HPDE6-E6E7 (cell line): Measurements from ENCODE around the gene RANBP3.
A peak's percentile ranks its signal among the peaks of the same experiment; 100 is the strongest.
"Not testable (repeated sequence)": the region's sequence is repeated elsewhere in the genome, so short reads cannot be mapped to it uniquely, and the experiment has no call there.

Experiments
- DNase-seq: peaks from one replicate; pipeline ENCODE4 v3.0.0; 2011; ENCODE audit warnings: missing footprints; ENCODE audit errors: extremely low spot score

RANBP3 gene

DNA sequence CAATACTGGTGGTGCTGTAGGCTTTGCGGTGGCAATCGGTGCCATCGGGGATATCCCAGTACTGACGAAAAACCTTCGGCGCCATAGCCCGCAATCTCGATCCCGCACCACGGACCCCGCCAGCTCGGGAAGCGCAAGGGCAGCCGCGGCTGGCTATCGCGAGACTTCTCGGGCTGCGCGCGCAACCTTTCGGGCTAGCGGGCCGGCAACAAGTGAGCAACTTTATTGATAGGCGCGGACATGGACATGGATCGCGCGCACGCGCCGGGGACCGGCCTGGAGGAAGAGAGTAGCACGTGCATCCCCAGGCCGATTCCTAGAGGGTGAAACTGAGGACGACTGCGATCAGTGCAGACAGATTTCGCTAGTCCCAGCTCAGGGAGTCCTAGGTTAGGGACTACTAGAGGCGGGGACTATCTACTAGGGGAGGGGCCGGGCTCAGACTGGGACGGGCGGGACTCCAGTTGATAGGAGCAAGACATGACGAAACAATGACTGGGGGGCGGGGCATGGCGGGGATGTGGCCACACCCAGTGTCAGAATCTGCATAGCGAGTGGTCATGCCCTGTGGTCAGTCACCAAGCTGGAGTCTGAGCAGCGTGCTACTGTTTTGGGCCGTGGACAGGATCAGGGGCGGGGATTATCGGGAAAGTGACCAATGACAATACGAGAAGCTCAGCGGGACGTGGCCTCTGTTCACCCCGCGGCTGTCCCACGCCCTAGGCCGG is 74.2 kb downstream of the RANBP3 start, which contains the start of gene NDUFA11:
NDUFA11 (minus strand) TSS at position 167 of the 728 bp plus-strand sequence; CDS start at position 85, 82 bp downstream.
- DNase-seq: peak; percentile 91

DNA sequence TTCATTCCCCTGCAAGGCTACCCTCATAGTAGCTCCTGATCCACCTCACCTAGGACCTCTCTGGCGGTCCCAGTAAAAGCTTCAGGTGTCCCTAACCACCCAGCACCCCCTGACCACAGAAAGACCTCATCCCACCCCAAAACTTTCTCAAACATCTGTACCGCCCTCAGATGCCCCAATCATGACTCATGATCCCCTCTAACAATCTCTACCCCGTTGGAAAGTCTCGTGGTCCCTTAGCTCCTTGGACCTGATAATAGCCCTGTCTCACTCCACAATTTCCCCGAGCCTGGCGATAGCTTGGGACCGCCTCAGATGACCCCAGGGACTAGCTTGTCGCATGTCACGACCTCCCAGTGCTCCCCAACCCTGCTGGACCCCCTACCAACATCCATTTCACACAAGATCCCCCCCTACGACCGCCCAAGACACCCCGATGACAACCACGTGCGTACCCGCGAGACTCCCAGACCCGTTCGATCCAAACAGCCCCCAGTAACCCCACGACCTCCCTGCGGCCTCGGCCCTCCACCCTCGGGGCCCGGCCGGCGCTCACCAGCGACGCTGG is 74.8 kb downstream of the RANBP3 start:
- no peak for DNase-seq

DNA sequence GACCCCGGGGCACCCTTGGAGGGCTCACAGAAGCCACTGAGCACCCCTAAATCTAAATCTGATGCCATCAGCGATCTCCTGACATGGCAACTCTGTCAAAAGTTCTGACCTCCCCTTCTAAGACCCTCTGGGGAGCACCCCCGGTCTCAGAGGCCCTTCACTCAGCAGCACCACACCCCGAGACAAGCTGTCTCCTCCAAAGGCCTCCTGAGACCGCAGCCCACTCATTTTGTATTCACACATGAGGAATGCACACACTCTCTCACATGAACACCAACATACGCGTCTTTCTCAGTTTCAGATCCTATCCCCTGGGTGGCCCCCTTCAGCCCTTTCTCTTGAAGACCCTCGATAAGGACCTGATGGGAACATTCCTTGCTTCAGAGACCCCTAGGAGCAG is 77.0 kb downstream of the RANBP3 start:
- no peak for DNase-seq

DNA sequence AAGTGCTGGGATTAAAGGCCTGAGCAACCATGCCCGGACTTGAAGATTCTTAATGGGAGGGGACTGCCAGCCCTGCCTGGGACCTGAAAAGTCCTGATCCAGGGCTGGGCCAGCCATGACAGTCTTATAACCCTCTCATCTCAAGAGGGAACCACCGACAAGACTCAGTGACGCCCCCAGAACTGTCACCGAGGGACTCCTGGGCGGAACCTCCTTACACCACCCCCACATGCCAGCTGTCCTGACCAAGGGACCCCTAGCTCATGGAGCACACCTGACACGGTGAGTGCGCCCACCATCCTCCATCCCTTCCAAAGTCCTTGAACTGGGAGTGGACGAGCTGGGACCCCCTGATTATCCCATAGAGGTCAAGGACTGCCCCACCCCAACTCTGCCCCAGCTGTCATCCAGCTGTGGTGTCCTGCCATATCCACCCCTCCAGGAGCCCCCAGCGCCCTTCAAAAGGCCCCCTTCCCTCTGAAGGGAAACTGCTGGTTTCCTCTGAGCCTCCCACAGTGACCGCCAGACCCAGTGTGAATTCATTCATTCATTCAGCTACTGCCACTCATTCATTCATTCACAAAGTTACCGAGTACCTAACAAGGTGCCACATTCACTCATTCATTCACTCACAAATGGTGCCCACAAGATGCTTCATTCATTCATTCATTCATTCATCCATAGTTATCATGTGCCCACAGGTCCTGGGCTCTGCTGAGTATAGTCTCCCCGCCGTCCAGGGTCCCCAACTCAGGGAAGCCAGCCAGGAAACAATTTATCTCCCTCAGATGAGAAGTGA is 78.0 kb downstream of the RANBP3 start:
- DNase-seq: no peak

DNA sequence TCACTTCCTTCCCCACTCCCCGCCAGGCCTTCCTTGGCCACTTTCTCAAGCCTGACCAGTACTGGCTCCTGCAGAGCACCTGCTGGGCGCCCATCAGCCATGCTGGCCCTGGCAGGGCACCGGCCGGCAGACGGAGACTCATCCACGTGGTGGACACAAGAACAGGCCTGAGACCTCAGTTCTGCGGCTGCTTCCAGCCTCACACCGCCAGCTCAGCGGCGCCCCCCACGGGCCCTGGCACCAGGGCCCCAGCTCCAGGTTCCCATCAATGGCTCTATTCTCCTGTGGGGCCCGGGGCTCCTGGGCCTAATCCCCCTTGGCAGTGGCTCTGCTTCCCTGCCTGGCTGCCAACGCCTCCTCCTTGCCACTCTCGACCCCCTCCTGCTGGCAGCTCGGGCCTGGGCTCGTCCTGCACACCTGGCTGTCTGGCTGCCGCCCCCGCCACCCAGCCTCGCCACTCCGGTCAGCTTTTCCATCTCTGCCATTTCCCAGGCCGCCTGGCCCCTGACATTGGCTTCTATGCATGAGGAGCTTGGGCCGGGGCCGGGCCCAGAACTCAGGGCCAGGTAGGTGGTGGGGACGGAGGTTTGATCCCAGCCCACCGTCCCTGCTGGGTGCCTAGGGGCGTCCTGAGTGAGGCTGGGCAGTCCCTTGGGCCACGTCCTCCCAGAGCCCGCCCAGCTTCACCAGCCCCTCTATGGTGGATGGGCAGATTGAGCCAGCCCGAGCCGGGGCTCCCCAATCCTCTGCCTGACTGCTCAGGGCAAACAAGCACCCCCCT is 80.6 kb downstream of the RANBP3 start:
- DNase-seq: no peak

- DNase-seq: no peak
These were observed 81.4 kb downstream of the RANBP3 start for GRCh38 chr19:5896365-5897076.

GRCh38 chr19:5895890-5896289 is 82.0 kb downstream of the RANBP3 start:
- no peak for DNase-seq

DNA sequence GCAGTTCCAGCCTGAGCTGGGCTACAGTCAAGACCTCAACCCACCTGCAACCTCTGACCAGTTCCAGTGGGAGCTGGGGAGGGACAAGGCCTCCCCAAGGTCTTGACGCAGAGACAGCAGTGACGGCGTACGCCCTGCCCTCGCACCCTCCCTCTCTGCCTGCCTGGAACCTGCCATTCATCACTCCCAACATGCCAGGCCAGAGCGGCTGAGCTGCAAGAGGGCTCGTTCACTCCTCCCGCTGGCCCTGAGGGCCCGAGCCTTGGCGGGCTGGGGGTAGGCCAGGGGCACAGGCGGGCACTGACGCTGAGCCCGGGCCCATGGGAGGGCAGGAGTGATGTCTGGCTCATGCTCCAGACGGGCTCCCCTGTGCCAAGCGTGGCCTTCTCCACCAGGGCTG is 82.5 kb downstream of the RANBP3 start:
- DNase-seq: no peak

GRCh38 chr19:5894704-5895349 is 83.1 kb downstream of the RANBP3 start:
- DNase-seq: no peak

GRCh38 chr19:5893907-5894703 is 83.8 kb downstream of the RANBP3 start:
- DNase-seq: no peak

DNA sequence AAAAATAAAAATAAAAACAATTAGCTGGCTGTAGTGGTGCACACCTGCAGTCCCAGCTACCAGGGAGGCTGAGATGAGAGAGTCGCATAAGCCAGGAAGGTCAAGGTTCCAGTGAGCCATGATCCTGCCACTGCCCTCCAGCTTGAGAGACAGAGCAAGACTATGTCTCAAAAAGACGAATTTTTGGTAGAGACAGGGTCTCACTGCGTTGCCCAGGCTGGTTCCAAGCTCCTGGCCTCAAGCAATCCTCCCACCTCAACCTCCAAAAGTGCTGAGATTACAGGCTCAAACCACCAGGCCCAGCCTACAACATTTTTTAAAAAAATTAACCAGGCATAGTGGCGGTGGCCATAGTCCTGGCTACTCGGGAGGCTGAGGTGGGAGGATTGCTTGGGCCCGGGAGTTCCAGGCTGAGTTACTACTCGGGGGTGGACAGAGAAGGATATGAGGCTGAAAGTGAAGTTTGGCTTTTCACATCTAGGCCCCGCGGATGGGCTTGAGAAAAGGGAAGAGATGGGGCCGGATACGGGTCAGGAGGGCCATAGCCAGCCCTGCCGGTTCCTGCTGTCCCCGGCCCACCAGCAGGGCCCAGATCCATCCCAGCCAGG is 84.5 kb downstream of the RANBP3 start:
- DNase-seq: no peak

- no peak for DNase-seq
These were observed 85.1 kb downstream of the RANBP3 start for GRCh38 chr19:5892772-5893275.

GRCh38 chr19:5891938-5892771 is 85.8 kb downstream of the RANBP3 start:
- DNase-seq: no peak

DNA sequence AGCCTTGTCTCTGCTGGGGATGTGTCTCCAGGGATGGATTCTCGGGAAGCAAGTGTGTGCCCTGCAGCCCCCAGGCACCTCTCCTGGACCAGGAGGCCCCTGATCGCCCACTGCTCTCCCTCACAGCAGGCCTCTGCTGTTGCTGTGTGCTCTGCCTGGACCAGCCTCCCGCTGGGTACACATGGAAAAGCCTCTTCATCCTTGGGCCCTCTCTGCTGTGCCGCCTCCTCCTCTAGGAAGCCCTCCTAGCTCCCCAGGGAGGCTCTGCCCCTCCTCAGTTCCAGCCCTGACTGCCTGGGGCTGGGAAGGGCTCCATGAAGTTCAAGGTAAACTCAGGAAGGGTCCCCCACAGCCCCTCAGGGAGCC is 86.4 kb downstream of the RANBP3 start:
- DNase-seq: no peak

DNA sequence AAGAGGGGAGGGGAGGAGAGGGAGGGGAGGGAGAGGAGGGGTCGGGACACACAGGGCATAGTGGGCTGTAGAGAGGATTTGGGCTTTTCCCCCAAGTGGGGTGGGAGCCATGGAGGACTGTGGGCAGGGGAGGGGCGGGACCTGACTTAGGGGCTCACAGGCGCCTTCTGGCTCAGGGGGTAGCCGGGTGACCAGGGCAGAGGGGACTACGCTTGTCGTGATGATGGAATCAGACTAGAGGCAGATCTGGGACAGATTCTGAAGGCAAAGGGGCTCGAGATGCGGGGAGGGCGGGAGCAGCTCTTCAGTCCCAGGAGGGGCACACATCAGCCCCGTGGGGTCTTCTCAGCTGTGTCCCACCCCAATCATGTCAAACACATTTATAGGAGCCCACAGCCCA is 87.8 kb downstream of the RANBP3 start:
- DNase-seq: no peak

- no peak for DNase-seq
These were observed 88.5 kb downstream of the RANBP3 start for GRCh38 chr19:5889288-5889971.

DNA sequence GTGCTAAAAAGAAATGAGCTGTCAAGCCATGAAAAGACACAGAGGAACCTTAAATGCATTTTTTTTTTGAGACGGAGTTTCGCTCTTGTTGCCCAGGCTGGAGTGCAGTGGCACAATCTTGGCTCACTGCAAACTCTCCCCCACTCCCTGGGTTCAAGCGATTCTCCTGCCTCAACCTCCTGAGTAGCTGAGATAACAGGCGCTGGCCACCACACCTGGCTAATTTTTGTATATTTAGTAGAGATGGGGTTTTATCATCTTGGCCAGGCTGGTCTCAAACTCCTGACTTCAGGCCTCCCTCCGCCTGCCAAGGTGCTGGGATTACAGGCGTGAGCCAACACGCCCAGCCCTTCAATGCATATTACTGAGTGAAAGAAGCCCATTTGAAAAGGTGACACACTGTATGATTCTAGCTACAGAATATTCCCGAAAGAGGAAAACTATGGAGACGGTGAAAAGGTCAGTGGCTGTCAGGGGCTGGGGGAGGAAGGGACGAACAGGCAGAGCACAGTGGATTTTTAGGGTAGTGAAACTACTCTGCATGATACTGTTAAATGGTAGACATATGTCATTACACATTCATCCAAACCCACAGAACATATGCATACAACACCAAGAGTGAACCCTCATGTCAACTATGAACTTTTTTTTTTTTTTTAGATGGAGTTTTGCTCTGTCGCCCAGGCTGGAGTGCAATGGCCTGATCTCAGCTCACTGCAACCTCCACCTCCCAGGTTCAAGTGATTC is 93.7 kb downstream of the RANBP3 start:
- DNase-seq: not testable (repeated sequence)
